Astrocyte of the cerebellum (primary cell): ENCODE data around the gene AGPS.
"Not testable (repeated sequence)": the region's sequence is repeated elsewhere in the genome, so short reads cannot be mapped to it uniquely, and the experiment has no call there.

ENCODE experiments used
- DNase-seq: peaks from one replicate; pipeline ENCODE4 v3.0.0-alpha.2; 2011; ENCODE audit warnings: low read depth
- H3K4me3 ChIP-seq: 2 replicates; pipeline ENCODE4 v1.5.1; 2011; ENCODE audit warnings: mild to moderate bottlenecking, low read depth, low read length, moderate library complexity
- CTCF ChIP-seq: IDR thresholded peaks from 2 replicates; pipeline ENCODE4 v1.5.1; 2012; ENCODE audit warnings: low read length, low read depth, moderate library complexity, mild to moderate bottlenecking; ENCODE audit errors: missing control alignments
- in situ Hi-C: cut with HindIII; loops from 2 replicates; pipeline ENCODE4 v1.10.0; 2017; ENCODE audit warnings: low sequenced_read_pairs

The AGPS gene

GRCh38 chr2:177407031-177407430 lies 14.5 kb downstream of the AGPS start:
- in situ Hi-C loops, result loop anchor here (10.0 kb wide), 1 partner anchor 242 kb away; no protein-coding TSS in a partner anchor
- DNase-seq, result no peak
- no peak overlapping the region for H3K4me3 ChIP-seq
- no peak for TF ChIP-seq CTCF

GRCh38 chr2:177410629-177411028 lies 18.1 kb downstream of the AGPS start:
- DNase-seq, in situ Hi-C loops: not testable (repeated sequence)

GRCh38 chr2:177413703-177414102 lies 21.1 kb downstream of the AGPS start:
- DNase-seq, result no peak
- in situ Hi-C loops, result no loop called here
- H3K4me3 ChIP-seq, result no peak overlapping the region
- no peak for TF ChIP-seq CTCF

More at GRCh38 chr2:177410629-177411028, 18.1 kb downstream of the AGPS start:
- H3K4me3 ChIP-seq, result not testable (repeated sequence)

GRCh38 chr2:177419274-177419673 lies 26.7 kb downstream of the AGPS start:
- no peak overlapping the region for H3K4me3 ChIP-seq
- in situ Hi-C loops, result no loop called here
- TF ChIP-seq CTCF, result no peak
- peak; percentile 33 for DNase-seq

- no peak for TF ChIP-seq CTCF
- in situ Hi-C loops, result no loop called here
- no peak overlapping the region for H3K4me3 ChIP-seq
- no peak for DNase-seq
These were observed 29.7 kb downstream of the AGPS start for GRCh38 chr2:177422271-177422670.

- DNase-seq, in situ Hi-C loops, H3K4me3 ChIP-seq: not testable (repeated sequence)
These were observed 31.5 kb downstream of the AGPS start for GRCh38 chr2:177424120-177424519.

GRCh38 chr2:177424620-177425019 lies 32.0 kb downstream of the AGPS start:
- DNase-seq, in situ Hi-C loops: not testable (repeated sequence)

GRCh38 chr2:177427316-177427715 lies 34.7 kb downstream of the AGPS start:
- no peak overlapping the region for H3K4me3 ChIP-seq
- no peak for TF ChIP-seq CTCF
- in situ Hi-C loops, result no loop called here
- DNase-seq, result no peak

More at GRCh38 chr2:177424620-177425019, 32.0 kb downstream of the AGPS start:
- H3K4me3 ChIP-seq, result not testable (repeated sequence)

GRCh38 chr2:177427936-177428335 lies 35.4 kb downstream of the AGPS start:
- H3K4me3 ChIP-seq, DNase-seq, in situ Hi-C loops: not testable (repeated sequence)
